ENCODE data around the gene GAN.

GRCh38 chr16:81424771-81425170, 110.0 kb downstream of the GAN start:
- TF ChIP-seq CTCF (IDR thresholded peaks at IDR 0.05; ENCODE audit: low read length) (no peak), EZH2 (optimal IDR thresholded peaks at IDR 0.05; ENCODE audit: low read depth, low read length) (no peak)

All from MM.1S (cell line).